ENCODE measurements around the gene ECSCR.

The ECSCR gene

GRCh38 chr5:139457653-139458306 is 4.8 kb downstream of the ECSCR start:
- no peak for TF ChIP-seq CTCF (conservative IDR thresholded peaks at IDR 0.05; ENCODE audit: low read depth, low read length)
- H3K4me3 ChIP-seq (ENCODE audit: low read length) = no peak overlapping the region
- no peak for DNase-seq (ENCODE audit: low read depth)

DNA sequence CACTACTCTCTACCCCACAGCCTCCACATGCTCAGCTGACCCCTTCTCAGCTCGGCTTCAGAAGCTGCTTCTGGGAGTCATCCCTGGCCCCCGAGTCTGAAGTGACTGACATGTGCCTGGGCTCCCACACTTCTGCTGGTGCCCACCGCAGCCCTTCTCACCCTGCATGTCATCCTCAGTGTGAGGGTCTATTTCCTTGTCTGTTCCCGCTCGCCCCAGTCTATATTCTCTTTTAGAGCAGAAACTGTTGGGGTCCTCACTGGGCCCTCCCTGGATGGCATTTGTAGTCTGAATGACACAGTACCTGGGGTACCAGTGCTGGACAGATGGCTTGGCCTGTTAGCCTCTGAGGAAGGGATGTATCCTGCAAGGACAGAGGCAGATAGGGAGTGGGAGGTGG is 5.3 kb downstream of the ECSCR start:
- DNase-seq (ENCODE audit: low read depth) = no peak
- H3K4me3 ChIP-seq (ENCODE audit: low read length) = no peak overlapping the region

DNA sequence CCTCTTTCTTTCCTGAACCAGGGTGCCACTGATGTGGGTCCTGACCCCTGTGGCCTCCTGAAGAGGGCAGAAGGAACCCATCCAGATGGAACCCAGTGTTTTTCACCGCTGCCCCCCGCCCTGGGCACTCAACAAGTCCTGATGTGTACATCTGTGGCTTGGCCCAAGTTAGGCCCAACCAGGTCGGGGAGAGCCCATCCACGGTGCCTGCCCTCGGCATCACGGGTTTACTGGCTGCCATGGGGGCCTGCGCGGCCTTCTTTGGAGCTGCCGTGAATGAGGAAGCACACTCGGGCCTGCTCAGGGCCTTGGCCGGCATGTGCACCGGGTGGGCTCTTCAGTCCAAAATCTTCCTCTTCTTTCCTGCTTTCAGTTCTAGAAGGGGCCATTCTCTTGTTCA is 5.8 kb downstream of the ECSCR start:
- H3K4me3 ChIP-seq (ENCODE audit: low read length) = no peak overlapping the region
- no peak for TF ChIP-seq CTCF (conservative IDR thresholded peaks at IDR 0.05; ENCODE audit: low read depth, low read length)
- DNase-seq (ENCODE audit: low read depth) = no peak

More for the DNA sequence above, 5.3 kb downstream of the ECSCR start:
- TF ChIP-seq CTCF (conservative IDR thresholded peaks at IDR 0.05; ENCODE audit: low read depth, low read length) = no peak

DNA sequence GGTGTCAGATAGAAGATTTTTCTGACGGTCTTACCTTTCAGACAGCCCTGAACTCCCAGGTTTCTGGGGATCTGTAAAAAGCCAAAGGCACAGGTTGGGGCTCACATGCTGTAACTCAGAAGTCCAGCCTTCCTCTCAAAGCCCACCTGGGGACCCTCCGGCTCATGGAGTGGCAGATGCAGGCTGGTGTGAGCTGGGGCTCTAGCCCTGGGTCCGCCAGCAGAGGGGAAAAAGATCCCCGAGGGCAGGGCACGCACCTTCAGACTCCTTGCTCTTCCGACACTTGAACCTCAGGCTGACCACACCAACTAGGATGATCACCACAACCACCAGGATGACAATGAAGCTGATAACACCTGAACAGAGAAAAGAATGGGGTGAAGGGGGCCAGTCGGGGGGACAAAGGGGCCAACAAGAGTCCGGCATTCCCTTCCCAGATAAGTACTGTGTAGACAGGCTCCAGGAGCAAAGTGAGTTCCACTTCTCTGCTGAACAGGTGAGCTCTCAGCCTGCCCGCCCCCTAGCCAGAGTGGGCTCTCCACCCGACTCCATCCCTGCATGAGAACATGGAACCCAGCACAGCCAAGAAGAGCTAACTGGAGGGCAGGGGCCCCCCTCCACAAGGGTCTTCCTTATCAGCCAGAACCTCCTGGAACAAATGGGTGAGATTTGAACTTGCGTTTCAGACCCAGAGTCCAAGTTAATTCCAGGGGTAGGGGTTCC is 7.8 kb downstream of the ECSCR start:
- DNase-seq (ENCODE audit: low read depth) = no peak
- no peak overlapping the region for H3K4me3 ChIP-seq (ENCODE audit: low read length)
- TF ChIP-seq CTCF (conservative IDR thresholded peaks at IDR 0.05; ENCODE audit: low read depth, low read length) = no peak

DNA sequence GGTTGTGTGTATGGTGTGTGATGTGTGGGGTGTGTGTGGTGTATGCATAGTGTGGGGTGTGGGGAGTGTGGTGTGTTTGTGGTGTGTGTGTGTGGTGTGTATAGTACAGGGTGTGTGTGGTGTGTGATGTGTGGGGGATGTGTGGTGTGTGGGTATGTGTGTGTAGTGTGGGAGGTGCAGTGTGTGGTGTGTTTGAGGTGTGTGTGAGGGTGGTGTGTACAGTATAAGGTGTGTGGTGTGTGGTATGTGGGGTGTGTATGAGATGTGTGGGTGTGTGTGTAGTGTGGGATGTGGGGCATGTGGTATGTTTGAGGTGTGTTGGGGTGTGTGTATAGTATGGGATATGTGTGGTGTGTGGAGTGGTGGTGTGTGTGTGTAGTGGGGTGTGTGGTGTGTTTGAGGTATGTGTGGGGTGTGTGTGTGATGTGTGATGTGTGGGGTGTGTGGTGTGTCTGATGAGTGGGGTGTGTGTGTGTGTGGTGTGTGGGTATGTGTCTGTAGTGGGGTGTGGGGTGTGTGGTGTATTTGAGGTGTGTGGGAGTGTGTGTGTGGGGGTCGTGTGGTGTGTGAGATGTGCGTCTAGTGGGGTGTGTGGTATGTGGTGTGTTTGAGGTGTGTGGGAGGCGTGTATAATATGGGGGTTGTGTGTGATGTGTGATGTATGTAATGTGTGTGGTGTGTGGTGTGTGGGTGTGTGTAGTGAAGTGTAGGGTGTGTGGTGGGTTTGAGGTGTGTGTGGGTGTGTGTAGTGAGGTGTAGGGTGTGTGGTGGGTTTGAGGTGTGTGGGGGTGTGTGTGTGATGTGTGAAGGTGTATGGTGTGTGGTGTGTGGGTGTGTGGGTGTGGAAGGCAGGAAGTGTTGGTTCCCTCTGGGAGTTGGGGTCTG is 8.6 kb downstream of the ECSCR start:
- TF ChIP-seq CTCF (conservative IDR thresholded peaks at IDR 0.05; ENCODE audit: low read depth, low read length) = no peak
- DNase-seq (ENCODE audit: low read depth) = no peak
- H3K4me3 ChIP-seq (ENCODE audit: low read length) = no peak overlapping the region

DNA sequence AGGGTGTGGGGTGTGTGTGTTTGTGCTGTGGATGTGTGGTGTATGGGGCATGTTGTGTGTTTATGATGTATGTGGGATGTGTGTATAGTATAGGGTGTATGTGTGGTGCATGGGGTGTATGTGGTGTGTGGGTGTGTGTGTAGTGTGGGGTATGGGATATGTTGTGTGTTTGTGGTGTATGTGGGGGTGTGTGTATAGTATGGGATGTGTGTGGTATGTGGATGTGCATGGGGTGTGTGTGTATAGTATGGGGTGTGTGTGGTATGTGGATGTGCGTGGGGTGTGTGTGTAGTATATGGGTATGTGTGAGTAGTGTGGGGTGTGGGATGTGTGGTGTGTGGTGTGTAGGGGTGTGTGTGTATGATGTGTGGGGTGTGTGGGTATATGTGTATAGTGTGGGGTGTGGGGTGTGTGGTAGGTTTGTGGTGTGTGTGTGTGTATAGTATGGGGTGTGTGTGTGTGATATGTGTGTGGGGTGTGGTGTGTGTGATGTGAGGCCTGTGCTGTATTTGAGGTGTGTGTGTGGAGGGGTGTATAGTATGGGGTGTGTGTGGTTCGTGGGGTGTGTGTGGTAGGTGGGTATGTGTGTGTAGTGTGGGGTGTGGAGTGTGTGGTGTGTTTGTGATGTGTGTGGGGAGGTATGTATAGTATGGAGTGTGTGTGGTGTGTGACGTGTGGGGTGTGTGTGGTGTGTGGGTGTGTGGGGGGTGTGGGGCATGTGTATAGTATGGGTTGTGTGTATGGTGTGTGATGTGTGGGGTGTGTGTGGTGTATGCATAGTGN is 10.5 kb downstream of the ECSCR start:
- no peak for DNase-seq (ENCODE audit: low read depth)
- no peak for TF ChIP-seq CTCF (conservative IDR thresholded peaks at IDR 0.05; ENCODE audit: low read depth, low read length)
- H3K4me3 ChIP-seq (ENCODE audit: low read length) = no peak overlapping the region

All from retinal pigment epithelial cell (primary cell).